Caco-2 (cell line): Measurements from ENCODE around the gene ITGAE. TPM values are rescaled to one million over a fixed set of nuclear protein-coding genes. Genes with fewer than 3 reads are reported as not detected.

Experiments used
- BruUV-seq: library from RNA; stranded (reverse); fragments of 400-500 nt; replicated peaks from 2 replicates; lab custom pipeline; 2021; lab: Mats Ljungman, UMichigan
- CTCF ChIA-PET: fragments of 300-600 bp; sonication (Branson Sonifier 250); formaldehyde crosslinking; loops from one replicate; lab custom pipeline; 2022; ENCODE audit warnings: antibody characterized with exemption; lab: Charles Lee
- POLR2A ChIA-PET: fragments of 300-600 bp; sonication (Branson Sonifier 250); formaldehyde crosslinking; loops from one replicate; lab custom pipeline; 2022; ENCODE audit warnings: antibody characterized with exemption; lab: Charles Lee
- DNase-seq, 2 experiments: peaks; one replicate each; pipeline versions ENCODE4 v3.0.0 to v3.0.0-alpha.2; 2020 to 2022
- H3K27me3 ChIP-seq: replicated peaks from 2 replicates; pipeline ENCODE4 v1.6.0; 2011; ENCODE audit warnings: low read length; ENCODE audit not compliant: control insufficient read depth, insufficient read depth
- H3K36me3 ChIP-seq: 2 replicates; pipeline ENCODE4 v1.5.1; 2011; ENCODE audit warnings: low read length; ENCODE audit not compliant: control insufficient read depth, insufficient read depth
- H3K4me1 ChIP-seq: fragments of 250-450 bp; sonication (Bioruptor Pico); 2 replicates; pipeline ENCODE4 v1.5.1; 2020; ENCODE audit warnings: mild to moderate bottlenecking
- H3K4me3 ChIP-seq: 2 replicates; pipeline ENCODE4 v1.5.1; 2011; ENCODE audit warnings: low read depth, mild to moderate bottlenecking, control low read depth, low read length
- H3K9me3 ChIP-seq: fragments of 250-450 bp; sonication (Bioruptor Pico); 2 replicates; pipeline ENCODE4 v1.5.1; 2020; ENCODE audit warnings: mild to moderate bottlenecking, moderate library complexity
- H3K27ac Mint-ChIP-seq: one replicate; pipeline ENCODE4 v1.8.0; 2022; ENCODE audit warnings: mixed read lengths; ENCODE audit not compliant: unreplicated experiment
- H3K27me3 Mint-ChIP-seq: one replicate; pipeline ENCODE4 v1.8.0; 2022; ENCODE audit warnings: mixed read lengths; ENCODE audit not compliant: insufficient read depth, unreplicated experiment
- H3K36me3 Mint-ChIP-seq: one replicate; pipeline ENCODE4 v1.8.0; 2022; ENCODE audit warnings: mild to moderate bottlenecking, mixed read lengths; ENCODE audit not compliant: insufficient read depth, unreplicated experiment
- H3K4me1 Mint-ChIP-seq: one replicate; pipeline ENCODE4 v1.8.0; 2022; ENCODE audit warnings: low read depth, mixed read lengths; ENCODE audit not compliant: unreplicated experiment
- H3K4me3 Mint-ChIP-seq: one replicate; pipeline ENCODE4 v1.8.0; 2022; ENCODE audit warnings: mild to moderate bottlenecking, moderate library complexity, mixed read lengths; ENCODE audit not compliant: unreplicated experiment
- H3K9me3 Mint-ChIP-seq: one replicate; pipeline ENCODE4 v1.8.0; 2022; ENCODE audit warnings: mixed read lengths; ENCODE audit not compliant: unreplicated experiment
- intact Hi-C: fragments of 100-400 bp; cut with micrococcal nuclease; formaldehyde crosslinking; loops from one replicate; pipeline ENCODE4 v1.10.0; 2022; ENCODE audit not compliant: unreplicated experiment
- total RNA-seq: library from RNA; stranded (reverse); gene quantifications from 2 replicates; pipeline ENCODE4 v1.2.3, GENCODE V29; 2022
- TF ChIP-seq, protein P1 (sequence below), 2 experiments: fragments of 200-600 bp in 1 of 2; IDR thresholded peaks; 1 replicate in 1 of 2; 2 replicates in 1 of 2; pipeline versions ENCODE4 v1.5.1 to v1.8.0; 2011 to 2022; ENCODE audit warnings: antibody characterized with exemption in 1 of 2, control low read depth in 1 of 2, inconsistent platforms in 1 of 2, low read depth in 1 of 2, low read length in 1 of 2, mild to moderate bottlenecking in 1 of 2, moderate library complexity in 1 of 2; ENCODE audit not compliant: insufficient read depth in 1 of 2, severe bottlenecking in 1 of 2, unreplicated experiment in 1 of 2

The ITGAE gene
- total RNA-seq, 1 experiment from 2014 or later: 12.8 TPM

DNA sequence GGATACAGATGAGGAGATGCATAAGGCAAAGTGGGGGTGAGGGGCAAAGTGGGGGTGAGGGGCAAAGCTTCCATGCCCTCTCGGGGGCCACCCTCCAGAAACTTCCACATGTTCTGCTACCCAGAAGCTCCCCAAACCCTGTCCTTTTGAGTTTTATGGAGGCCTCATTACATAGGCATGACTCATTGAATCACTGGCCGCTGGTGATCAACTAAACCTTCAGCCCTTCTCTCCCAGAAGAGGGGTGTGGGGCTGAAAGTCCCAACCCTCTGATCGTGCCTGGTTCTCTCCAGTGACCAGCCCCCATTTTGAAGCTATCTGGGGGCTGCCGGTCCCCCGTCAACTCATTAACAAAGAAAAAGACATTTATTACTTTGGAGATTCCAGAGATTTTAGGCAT lies 27.5 kb downstream of the ITGAE start:
- Mint-ChIP-seq H3K9me3 (no peaks in the 10 kb centered on the region), H3K27me3 (no peaks in the 10 kb centered on the region), H3K4me3 (no peak overlapping the region), H3K27ac (no peak overlapping the region), H3K36me3 (no peaks in the 10 kb centered on the region), H3K4me1 (no peaks in the 10 kb centered on the region)
- intact Hi-C loops: no loop called here
- no peaks in the 10 kb centered on the region for H3K36me3 ChIP-seq
- ChIA-PET CTCF (no interaction called here), POLR2A (no interaction called here)
- TF ChIP-seq, protein P1, sequence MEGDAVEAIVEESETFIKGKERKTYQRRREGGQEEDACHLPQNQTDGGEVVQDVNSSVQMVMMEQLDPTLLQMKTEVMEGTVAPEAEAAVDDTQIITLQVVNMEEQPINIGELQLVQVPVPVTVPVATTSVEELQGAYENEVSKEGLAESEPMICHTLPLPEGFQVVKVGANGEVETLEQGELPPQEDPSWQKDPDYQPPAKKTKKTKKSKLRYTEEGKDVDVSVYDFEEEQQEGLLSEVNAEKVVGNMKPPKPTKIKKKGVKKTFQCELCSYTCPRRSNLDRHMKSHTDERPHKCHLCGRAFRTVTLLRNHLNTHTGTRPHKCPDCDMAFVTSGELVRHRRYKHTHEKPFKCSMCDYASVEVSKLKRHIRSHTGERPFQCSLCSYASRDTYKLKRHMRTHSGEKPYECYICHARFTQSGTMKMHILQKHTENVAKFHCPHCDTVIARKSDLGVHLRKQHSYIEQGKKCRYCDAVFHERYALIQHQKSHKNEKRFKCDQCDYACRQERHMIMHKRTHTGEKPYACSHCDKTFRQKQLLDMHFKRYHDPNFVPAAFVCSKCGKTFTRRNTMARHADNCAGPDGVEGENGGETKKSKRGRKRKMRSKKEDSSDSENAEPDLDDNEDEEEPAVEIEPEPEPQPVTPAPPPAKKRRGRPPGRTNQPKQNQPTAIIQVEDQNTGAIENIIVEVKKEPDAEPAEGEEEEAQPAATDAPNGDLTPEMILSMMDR (IDR thresholded peaks at IDR 0.05; ENCODE audit: insufficient read depth in 1 of 2, low read depth in 1 of 2, low read length in 1 of 2, severe bottlenecking in 1 of 2, unreplicated experiment in 1 of 2): no peak
- DNase-seq: no peak
- no peak overlapping the region for H3K4me3 ChIP-seq
- H3K27me3 ChIP-seq: no peaks in the 10 kb centered on the region
- no TSS peak for BruUV-seq
- no peaks in the 10 kb centered on the region for H3K4me1 ChIP-seq
- no peaks in the 10 kb centered on the region for H3K9me3 ChIP-seq

DNA sequence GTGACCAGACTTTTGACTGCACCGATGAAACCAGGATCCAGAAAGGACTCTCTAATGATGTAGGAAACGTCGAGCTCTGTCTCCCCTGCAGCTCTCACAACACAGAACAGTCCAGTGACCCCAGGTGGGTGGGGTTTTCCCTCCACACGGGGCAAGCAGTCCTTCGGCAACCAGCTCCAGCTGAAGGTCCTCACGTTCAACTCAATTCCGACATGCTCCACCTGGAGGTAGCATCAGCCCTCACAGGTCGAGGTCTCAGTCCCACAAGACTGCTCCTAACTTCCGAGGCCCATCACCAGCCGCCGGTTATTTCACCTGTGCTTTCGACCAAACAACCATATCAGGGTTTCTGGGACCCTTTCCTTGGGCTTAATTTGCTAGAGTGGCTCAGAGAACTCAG lies 28.2 kb downstream of the ITGAE start:
- Mint-ChIP-seq H3K27ac (no peak overlapping the region), H3K9me3 (no peaks in the 10 kb centered on the region), H3K4me1 (no peaks in the 10 kb centered on the region), H3K4me3 (no peak overlapping the region), H3K36me3 (no peaks in the 10 kb centered on the region), H3K27me3 (no peaks in the 10 kb centered on the region)
- Histone ChIP-seq H3K9me3 (no peaks in the 10 kb centered on the region), H3K36me3 (no peaks in the 10 kb centered on the region), H3K4me1 (no peaks in the 10 kb centered on the region), H3K27me3 (no peaks in the 10 kb centered on the region), H3K4me3 (no peak overlapping the region)
- BruUV-seq: no TSS peak
- ChIA-PET CTCF (interaction anchor here (1.0 kb wide), 1 partner anchor 36 kb away, joined by 4 read pairs; no protein-coding TSS in a partner anchor), POLR2A (no interaction called here)
- intact Hi-C loops: no loop called here
- TF ChIP-seq, protein P1 (IDR thresholded peaks at IDR 0.05; ENCODE audit: insufficient read depth in 1 of 2, low read depth in 1 of 2, low read length in 1 of 2, severe bottlenecking in 1 of 2, unreplicated experiment in 1 of 2): no peak
- no peak for DNase-seq

DNA sequence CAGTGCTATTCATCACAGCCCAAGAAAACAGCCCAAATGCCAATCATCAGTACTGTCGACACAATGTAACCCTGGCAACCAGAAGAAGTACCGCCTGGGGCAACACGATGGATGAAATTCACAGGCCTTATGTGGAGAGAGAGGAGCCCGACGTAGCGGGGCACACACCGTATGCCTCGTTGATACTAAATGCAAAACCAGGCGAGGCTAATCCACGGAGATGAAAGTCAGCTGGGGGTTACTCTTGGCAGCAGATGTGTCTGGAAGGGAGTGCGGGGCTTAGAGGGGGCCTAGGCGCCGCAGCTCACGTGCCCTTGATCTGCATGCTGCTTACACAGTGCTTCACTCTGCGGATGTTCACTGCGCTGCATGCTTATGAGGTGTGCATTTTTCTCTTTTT lies 29.8 kb downstream of the ITGAE start:
- no peaks in the 10 kb centered on the region for H3K4me1 ChIP-seq
- TF ChIP-seq, protein P1 (IDR thresholded peaks at IDR 0.05; ENCODE audit: insufficient read depth in 1 of 2, low read depth in 1 of 2, low read length in 1 of 2, severe bottlenecking in 1 of 2, unreplicated experiment in 1 of 2): no peak
- intact Hi-C loops: no loop called here
- no peaks in the 10 kb centered on the region for H3K36me3 ChIP-seq
- Mint-ChIP-seq H3K36me3 (peaks cover 1% of the 10 kb centered on the region), H3K9me3 (no peaks in the 10 kb centered on the region), H3K4me3 (no peak overlapping the region), H3K27ac (no peak overlapping the region), H3K27me3 (no peaks in the 10 kb centered on the region), H3K4me1 (no peaks in the 10 kb centered on the region)
- H3K9me3 ChIP-seq: no peaks in the 10 kb centered on the region
- no peak overlapping the region for H3K4me3 ChIP-seq
- no peaks in the 10 kb centered on the region for H3K27me3 ChIP-seq
- no peak for DNase-seq
- POLR2A ChIA-PET: no interaction called here
- BruUV-seq: no TSS peak
- CTCF ChIA-PET: interaction anchor here (0.6 kb wide), 1 partner anchor 48 kb away, joined by 4 read pairs; no protein-coding TSS in a partner anchor
